ENCODE results near the gene SLCO3A1. TPM values are rescaled to one million over a fixed set of nuclear protein-coding genes. Genes with fewer than 3 reads are reported as not detected.

The SLCO3A1 gene
- total RNA-seq, 2 donors from 2014 or later = 7.2 to 11.4 TPM

- H3K4me1 Mint-ChIP-seq = peaks cover 36% of the 10 kb centered on the region
Measured at GRCh38 chr15:91862891-91863504, 9.5 kb downstream of the SLCO3A1 start.

GRCh38 chr15:91863621-91864255 is 10.2 kb downstream of the SLCO3A1 start:
- H3K36me3 ChIP-seq (ENCODE audit: control insufficient read depth, insufficient read depth, low read length) = no peaks in the 10 kb centered on the region
- H3K9me3 ChIP-seq (ENCODE audit: control insufficient read depth, low read length) = no peaks in the 10 kb centered on the region
- Mint-ChIP-seq H3K9me3 (no peaks in the 10 kb centered on the region), H3K36me3 (ENCODE audit: low read depth) (no peaks in the 10 kb centered on the region), H3K27ac (no peak overlapping the region), H3K27me3 (ENCODE audit: insufficient read depth) (no peaks in the 10 kb centered on the region), H3K4me1 (peaks cover 36% of the 10 kb centered on the region), H3K4me3 (no peak overlapping the region)
- no peak for DNase-seq
- no peaks in the 10 kb centered on the region for H3K4me1 ChIP-seq (ENCODE audit: control insufficient read depth, insufficient read depth, low read length)
- TF ChIP-seq, protein P1, sequence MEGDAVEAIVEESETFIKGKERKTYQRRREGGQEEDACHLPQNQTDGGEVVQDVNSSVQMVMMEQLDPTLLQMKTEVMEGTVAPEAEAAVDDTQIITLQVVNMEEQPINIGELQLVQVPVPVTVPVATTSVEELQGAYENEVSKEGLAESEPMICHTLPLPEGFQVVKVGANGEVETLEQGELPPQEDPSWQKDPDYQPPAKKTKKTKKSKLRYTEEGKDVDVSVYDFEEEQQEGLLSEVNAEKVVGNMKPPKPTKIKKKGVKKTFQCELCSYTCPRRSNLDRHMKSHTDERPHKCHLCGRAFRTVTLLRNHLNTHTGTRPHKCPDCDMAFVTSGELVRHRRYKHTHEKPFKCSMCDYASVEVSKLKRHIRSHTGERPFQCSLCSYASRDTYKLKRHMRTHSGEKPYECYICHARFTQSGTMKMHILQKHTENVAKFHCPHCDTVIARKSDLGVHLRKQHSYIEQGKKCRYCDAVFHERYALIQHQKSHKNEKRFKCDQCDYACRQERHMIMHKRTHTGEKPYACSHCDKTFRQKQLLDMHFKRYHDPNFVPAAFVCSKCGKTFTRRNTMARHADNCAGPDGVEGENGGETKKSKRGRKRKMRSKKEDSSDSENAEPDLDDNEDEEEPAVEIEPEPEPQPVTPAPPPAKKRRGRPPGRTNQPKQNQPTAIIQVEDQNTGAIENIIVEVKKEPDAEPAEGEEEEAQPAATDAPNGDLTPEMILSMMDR (conservative IDR thresholded peaks at IDR 0.05) = no peak
- no peaks in the 10 kb centered on the region for H3K27me3 ChIP-seq (ENCODE audit: control insufficient read depth, insufficient read depth, low read length, poor library complexity, severe bottlenecking)
- no peak overlapping the region for H3K27ac ChIP-seq (ENCODE audit: low read depth, low read length)
- H3K4me3 ChIP-seq (ENCODE audit: low read length) = no peak overlapping the region
- H3K9ac ChIP-seq (ENCODE audit: extremely low read depth, low read length, poor library complexity, severe bottlenecking) = no peak overlapping the region
- 90 to 98% methylated on average over 4 to 7 of the region's 7 CpGs for WGBS, 2 experiments (ENCODE audit: insufficient coverage in 1 of 2, insufficient read length in 1 of 2)

More at GRCh38 chr15:91862891-91863504, 9.5 kb downstream of the SLCO3A1 start:
- Histone ChIP-seq H3K36me3 (ENCODE audit: control insufficient read depth, insufficient read depth, low read length) (no peaks in the 10 kb centered on the region), H3K27ac (ENCODE audit: low read depth, low read length) (no peak overlapping the region), H3K4me1 (ENCODE audit: control insufficient read depth, insufficient read depth, low read length) (no peaks in the 10 kb centered on the region), H3K4me3 (ENCODE audit: low read length) (no peak overlapping the region), H3K27me3 (ENCODE audit: control insufficient read depth, insufficient read depth, low read length, poor library complexity, severe bottlenecking) (no peaks in the 10 kb centered on the region), H3K9me3 (ENCODE audit: control insufficient read depth, low read length) (no peaks in the 10 kb centered on the region), H3K9ac (ENCODE audit: extremely low read depth, low read length, poor library complexity, severe bottlenecking) (no peak overlapping the region)
- H3K4me3 Mint-ChIP-seq = no peak overlapping the region
- TF ChIP-seq, protein P1 (conservative IDR thresholded peaks at IDR 0.05) = no peak
- 95 to 100% methylated on average over 4 to 5 of the region's 5 CpGs for WGBS, 2 experiments (ENCODE audit: insufficient coverage in 1 of 2, insufficient read length in 1 of 2)
- H3K36me3 Mint-ChIP-seq (ENCODE audit: low read depth) = no peaks in the 10 kb centered on the region
- no peak for DNase-seq
- no peaks in the 10 kb centered on the region for H3K9me3 Mint-ChIP-seq
- H3K27ac Mint-ChIP-seq = no peak overlapping the region
- H3K27me3 Mint-ChIP-seq (ENCODE audit: insufficient read depth) = no peaks in the 10 kb centered on the region

GRCh38 chr15:91864664-91865063 is 11.2 kb downstream of the SLCO3A1 start:
- H3K4me1 ChIP-seq (ENCODE audit: control insufficient read depth, insufficient read depth, low read length) = no peaks in the 10 kb centered on the region

More at GRCh38 chr15:91864664-91865063, 11.2 kb downstream of the SLCO3A1 start:
- TF ChIP-seq, protein P1 (conservative IDR thresholded peaks at IDR 0.05) = no peak
- H3K27me3 ChIP-seq (ENCODE audit: control insufficient read depth, insufficient read depth, low read length, poor library complexity, severe bottlenecking) = no peaks in the 10 kb centered on the region
- no peak overlapping the region for H3K27ac ChIP-seq (ENCODE audit: low read depth, low read length)
- Mint-ChIP-seq H3K4me1 (peaks cover 36% of the 10 kb centered on the region), H3K27me3 (ENCODE audit: insufficient read depth) (no peaks in the 10 kb centered on the region), H3K9me3 (no peaks in the 10 kb centered on the region), H3K4me3 (no peak overlapping the region), H3K27ac (no peak overlapping the region), H3K36me3 (ENCODE audit: low read depth) (no peaks in the 10 kb centered on the region)
- no peak for DNase-seq
- H3K4me3 ChIP-seq (ENCODE audit: low read length) = no peak overlapping the region
- H3K36me3 ChIP-seq (ENCODE audit: control insufficient read depth, insufficient read depth, low read length) = no peaks in the 10 kb centered on the region
- no peak overlapping the region for H3K9ac ChIP-seq (ENCODE audit: extremely low read depth, low read length, poor library complexity, severe bottlenecking)
- H3K9me3 ChIP-seq (ENCODE audit: control insufficient read depth, low read length) = no peaks in the 10 kb centered on the region
- 86 to 88% methylated on average over 8 to 9 of the region's 9 CpGs for WGBS, 2 experiments (ENCODE audit: insufficient coverage in 1 of 2, insufficient read length in 1 of 2)

Data from endodermal cell (in vitro differentiated cells).